ENCODE measurements around the gene PFDN1. TPM values are rescaled to one million over a fixed set of nuclear protein-coding genes. Genes with fewer than 3 reads are reported as not detected.

PFDN1 gene
- total and polyA plus RNA-seq, 11 donors = 53.8 to 140 (median 75.0) TPM

DNA sequence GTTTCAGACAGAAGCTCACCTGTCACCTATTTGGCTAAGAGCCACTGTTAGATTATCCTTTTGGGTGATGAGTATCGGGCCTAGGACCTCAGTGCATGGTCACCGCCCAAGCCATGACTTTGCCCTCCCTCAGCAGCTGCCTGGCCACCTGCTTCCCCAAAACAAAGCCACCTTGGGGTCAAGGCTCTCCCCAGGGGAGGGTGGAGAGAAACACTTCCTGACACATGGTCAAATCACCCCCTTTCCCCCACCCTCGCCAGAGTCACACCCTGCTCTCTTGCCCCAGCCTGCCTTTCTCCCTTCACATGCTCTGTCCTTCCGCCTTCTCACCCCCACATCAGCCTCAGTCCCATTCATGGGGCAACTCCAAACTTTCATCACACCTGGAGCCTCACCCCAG lies 45.2 kb upstream of the PFDN1 start:
- intact Hi-C loops (cut with DNase I) = loop anchor here in 6 of 10 donors (5.0 to 10.0 kb wide), 5 partner anchors 46 to 273 kb away; partner anchors contain the start of genes PFDN1 (in 3 of the 6) and CYSTM1 (in 1 of the 6)
- 63 to 73% (median 68%) methylated on average over 4 of the region's 4 CpGs for WGBS, 4 donors
- peaks cover 8 to 49% (median 38%) of the 10 kb centered on the region in 12 donors for H3K4me1 ChIP-seq

GRCh38 chr5:140347360-140347759 lies 44.5 kb upstream of the PFDN1 start:
- DNase-seq = peak in 1 of 5 donors; percentile 36
- 7 to 18% (median 14%) methylated on average over 2 of the region's 2 CpGs for WGBS, 4 donors
- Histone ChIP-seq H3K4me1 (peaks cover 8 to 57% (median 45%) of the 10 kb centered on the region in 12 donors), H3K36me3 (peaks cover 0 to 18% (median 2%) of the 10 kb centered on the region in 9 donors), H3K27me3 (no peaks in the 10 kb centered on the region), H3K4me3 (peak overlapping the region in 6 of 12 donors; percentile 85 to 99 (median 91)), H3K27ac (peak overlapping the region; percentile 54 to 99 (median 94)), H3K9me3 (no peaks in the 10 kb centered on the region)
- peak; percentile 5 to 38 (median 24) for ATAC-seq
- intact Hi-C loops (cut with DNase I) = loop anchor here in 8 of 10 donors (2.0 to 10.0 kb wide), 9 partner anchors 45 to 273 kb away; partner anchors contain the start of genes PFDN1 (in 3 of the 8) and CYSTM1 (in 2 of the 8)
- TF ChIP-seq, protein P1, sequence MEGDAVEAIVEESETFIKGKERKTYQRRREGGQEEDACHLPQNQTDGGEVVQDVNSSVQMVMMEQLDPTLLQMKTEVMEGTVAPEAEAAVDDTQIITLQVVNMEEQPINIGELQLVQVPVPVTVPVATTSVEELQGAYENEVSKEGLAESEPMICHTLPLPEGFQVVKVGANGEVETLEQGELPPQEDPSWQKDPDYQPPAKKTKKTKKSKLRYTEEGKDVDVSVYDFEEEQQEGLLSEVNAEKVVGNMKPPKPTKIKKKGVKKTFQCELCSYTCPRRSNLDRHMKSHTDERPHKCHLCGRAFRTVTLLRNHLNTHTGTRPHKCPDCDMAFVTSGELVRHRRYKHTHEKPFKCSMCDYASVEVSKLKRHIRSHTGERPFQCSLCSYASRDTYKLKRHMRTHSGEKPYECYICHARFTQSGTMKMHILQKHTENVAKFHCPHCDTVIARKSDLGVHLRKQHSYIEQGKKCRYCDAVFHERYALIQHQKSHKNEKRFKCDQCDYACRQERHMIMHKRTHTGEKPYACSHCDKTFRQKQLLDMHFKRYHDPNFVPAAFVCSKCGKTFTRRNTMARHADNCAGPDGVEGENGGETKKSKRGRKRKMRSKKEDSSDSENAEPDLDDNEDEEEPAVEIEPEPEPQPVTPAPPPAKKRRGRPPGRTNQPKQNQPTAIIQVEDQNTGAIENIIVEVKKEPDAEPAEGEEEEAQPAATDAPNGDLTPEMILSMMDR (IDR thresholded peaks at IDR 0.05) = no peak
- no peak for TF ChIP-seq POLR2A (IDR thresholded peaks at IDR 0.05)

More for the DNA sequence above, 45.2 kb upstream of the PFDN1 start:
- Histone ChIP-seq H3K9me3 (no peaks in the 10 kb centered on the region), H3K27ac (peak overlapping the region in 11 of 12 donors; percentile 86 to 99 (median 94)), H3K4me3 (no peak overlapping the region), H3K36me3 (peaks cover 0 to 10% (median 0%) of the 10 kb centered on the region in 9 donors), H3K27me3 (no peaks in the 10 kb centered on the region)
- ATAC-seq (no peak), DNase-seq (no peak)
- TF ChIP-seq, protein P1 (IDR thresholded peaks at IDR 0.05) = no peak
- TF ChIP-seq POLR2A (IDR thresholded peaks at IDR 0.05) = no peak

- peaks cover 8 to 64% (median 53%) of the 10 kb centered on the region in 12 donors for H3K4me1 ChIP-seq
- intact Hi-C loops (cut with DNase I) = loop anchor here in 9 of 10 donors (1.0 to 10.0 kb wide), 11 partner anchors 44 to 272 kb away; partner anchors contain the start of genes PFDN1 (in 3 of the 9) and CYSTM1 (in 2 of the 9)
- peaks cover 0 to 25% (median 7%) of the 10 kb centered on the region in 9 donors for H3K36me3 ChIP-seq
- ATAC-seq = peak; percentile 53 to 85 (median 78)
- TF ChIP-seq POLR2A (IDR thresholded peaks at IDR 0.05) = peak; percentile 79 to 98
- TF ChIP-seq, protein P1 (IDR thresholded peaks at IDR 0.05) = peak; percentile 25 to 75 (median 44)
- WGBS, 4 donors = 1 to 2% (median 1%) methylated on average over 5 to 72 of the region's 72 CpGs
- H3K27ac ChIP-seq = peak within 1 kb of the TSS; percentile 54 to 99 (median 94)
- H3K4me3 ChIP-seq = peak within 1 kb of the TSS; percentile 43 to 99 (median 86)
- DNase-seq = peak; percentile 88 to 93 (median 90)
- no peaks in the 10 kb centered on the region for H3K9me3 ChIP-seq
- no peaks in the 10 kb centered on the region for H3K27me3 ChIP-seq
These were observed 43.7 kb upstream of the PFDN1 start, which contains the start of gene HBEGF for GRCh38 chr5:140346348-140347221. Gene HBEGF (minus strand): TSS chr5:140346603. CDS start chr5:140346328, 275 bp downstream.
